ENCODE data around the gene CFAP299.

DNA sequence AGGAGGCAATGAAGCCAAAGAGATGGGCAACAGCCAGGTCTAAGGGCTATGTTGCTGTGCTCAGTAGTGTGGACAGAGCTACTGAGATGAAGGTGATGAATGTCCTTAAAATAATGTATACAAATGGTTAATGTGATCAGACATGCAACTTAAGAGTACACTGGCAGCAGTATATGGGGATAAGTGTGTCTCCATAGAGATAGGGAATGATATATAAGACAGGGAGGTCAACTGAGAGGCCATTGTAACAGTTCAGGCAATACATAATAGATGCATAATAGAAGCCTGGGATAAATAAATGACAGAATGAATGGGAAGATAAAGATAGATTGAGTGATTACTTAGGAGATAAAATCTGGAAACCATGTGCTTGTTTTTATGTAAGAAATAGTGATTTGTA lies 250.0 kb downstream of the CFAP299 start:
- no peak for TF ChIP-seq POLR2AphosphoS5 (IDR thresholded peaks at IDR 0.05)
- TF ChIP-seq, protein P1, sequence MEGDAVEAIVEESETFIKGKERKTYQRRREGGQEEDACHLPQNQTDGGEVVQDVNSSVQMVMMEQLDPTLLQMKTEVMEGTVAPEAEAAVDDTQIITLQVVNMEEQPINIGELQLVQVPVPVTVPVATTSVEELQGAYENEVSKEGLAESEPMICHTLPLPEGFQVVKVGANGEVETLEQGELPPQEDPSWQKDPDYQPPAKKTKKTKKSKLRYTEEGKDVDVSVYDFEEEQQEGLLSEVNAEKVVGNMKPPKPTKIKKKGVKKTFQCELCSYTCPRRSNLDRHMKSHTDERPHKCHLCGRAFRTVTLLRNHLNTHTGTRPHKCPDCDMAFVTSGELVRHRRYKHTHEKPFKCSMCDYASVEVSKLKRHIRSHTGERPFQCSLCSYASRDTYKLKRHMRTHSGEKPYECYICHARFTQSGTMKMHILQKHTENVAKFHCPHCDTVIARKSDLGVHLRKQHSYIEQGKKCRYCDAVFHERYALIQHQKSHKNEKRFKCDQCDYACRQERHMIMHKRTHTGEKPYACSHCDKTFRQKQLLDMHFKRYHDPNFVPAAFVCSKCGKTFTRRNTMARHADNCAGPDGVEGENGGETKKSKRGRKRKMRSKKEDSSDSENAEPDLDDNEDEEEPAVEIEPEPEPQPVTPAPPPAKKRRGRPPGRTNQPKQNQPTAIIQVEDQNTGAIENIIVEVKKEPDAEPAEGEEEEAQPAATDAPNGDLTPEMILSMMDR (IDR thresholded peaks at IDR 0.05): no peak
